Measurements from ENCODE around the gene SCFD2.
"Not testable (repeated sequence)": the region's sequence is repeated elsewhere in the genome, so short reads cannot be mapped to it uniquely, and the experiment has no call there.

SCFD2 gene

GRCh38 chr4:53010318-53010717 lies 355.5 kb downstream of the SCFD2 start:
- DNase-seq = peak; percentile 75

GRCh38 chr4:53009824-53010223 lies 356.0 kb downstream of the SCFD2 start:
- DNase-seq = no peak

GRCh38 chr4:53007024-53007423 lies 358.8 kb downstream of the SCFD2 start:
- DNase-seq = no peak

- no peak for DNase-seq
Observed at GRCh38 chr4:53005808-53006207, 360.1 kb downstream of the SCFD2 start.

- no peak for DNase-seq
Observed at GRCh38 chr4:53005149-53005546, 360.7 kb downstream of the SCFD2 start.

- DNase-seq = no peak
Observed at GRCh38 chr4:53004497-53005148, 361.2 kb downstream of the SCFD2 start.

GRCh38 chr4:53003959-53004358 lies 361.9 kb downstream of the SCFD2 start:
- no peak for DNase-seq

GRCh38 chr4:53000560-53000959 lies 365.3 kb downstream of the SCFD2 start:
- no peak for DNase-seq

GRCh38 chr4:52999626-53000025 lies 366.2 kb downstream of the SCFD2 start:
- no peak for DNase-seq

- DNase-seq = no peak
Observed at GRCh38 chr4:52998413-52998812, 367.4 kb downstream of the SCFD2 start.

GRCh38 chr4:52997132-52997416 lies 368.8 kb downstream of the SCFD2 start:
- no peak for DNase-seq

GRCh38 chr4:52996261-52997131 lies 369.4 kb downstream of the SCFD2 start:
- peak; percentile 75 for DNase-seq

GRCh38 chr4:52995360-52996030 lies 370.4 kb downstream of the SCFD2 start:
- DNase-seq = peak; percentile 28

GRCh38 chr4:52994567-52994966 lies 371.3 kb downstream of the SCFD2 start:
- DNase-seq = no peak

GRCh38 chr4:52993771-52994170 lies 372.1 kb downstream of the SCFD2 start:
- DNase-seq = no peak

- not testable (repeated sequence) for DNase-seq
Observed at GRCh38 chr4:52992551-52992950, 373.3 kb downstream of the SCFD2 start.

GRCh38 chr4:52991472-52991871 lies 374.4 kb downstream of the SCFD2 start:
- DNase-seq = no peak

- no peak for DNase-seq
Observed at GRCh38 chr4:52990706-52991105, 375.2 kb downstream of the SCFD2 start.

- DNase-seq = no peak
Observed at GRCh38 chr4:52989865-52990264, 376.0 kb downstream of the SCFD2 start.

- no peak for DNase-seq
Observed at GRCh38 chr4:52987392-52988056, 378.3 kb downstream of the SCFD2 start.

GRCh38 chr4:52984462-52984881 lies 381.4 kb downstream of the SCFD2 start:
- peak; percentile 51 for DNase-seq

- DNase-seq = peak; percentile 51
Observed at GRCh38 chr4:52983563-52984303, 382.1 kb downstream of the SCFD2 start.

All from fibroblast of skin of abdomen (primary cell).